H1 (cell line): ENCODE measurements around the gene MUC5B. TPM values are rescaled to one million over a fixed set of nuclear protein-coding genes. Genes with fewer than 3 reads are reported as not detected.

Source experiments
- ASH2L ChIP-seq: fragments of 200-600, 300-600 bp; sonication (generic); IDR thresholded peaks from one replicate; pipeline ENCODE4 v1.7.1; 2017; ENCODE audit warnings: low read length
- HDAC6 ChIP-seq: IDR thresholded peaks from one replicate; pipeline ENCODE4 v1.7.1; 2012; ENCODE audit warnings: low read depth, mild to moderate bottlenecking, inconsistent platforms, low read length, moderate library complexity
- NRF1 ChIP-seq: IDR thresholded peaks from 2 replicates; pipeline ENCODE4 v1.6.1; 2011; ENCODE audit warnings: mild to moderate bottlenecking, low read depth, low read length, improper control_type of control experiment
- POLR2A ChIP-seq, 2 experiments: IDR thresholded peaks; 1 replicate in 1 of 2; 2 replicates in 1 of 2; pipeline ENCODE4 v1.6.1; 2011; ENCODE audit warnings: low read depth in 2 of 2, low read length in 2 of 2, mild to moderate bottlenecking in 2 of 2; ENCODE audit errors: control extremely low read depth in 1 of 2
- RBBP5 ChIP-seq: IDR thresholded peaks from 2 replicates; pipeline ENCODE4 v1.7.1; 2012; ENCODE audit warnings: low read depth, mild to moderate bottlenecking, inconsistent platforms, low read length, moderate library complexity, borderline replicate concordance
- RXRA ChIP-seq: IDR thresholded peaks from 2 replicates; pipeline ENCODE4 v1.6.1; 2011; ENCODE audit warnings: low read depth, mild to moderate bottlenecking, low read length, moderate library complexity; ENCODE audit not compliant: insufficient read depth
- SAP30 ChIP-seq: fragments of 300-600 bp; sonication (generic); IDR thresholded peaks from 2 replicates; pipeline ENCODE4 v1.7.1; 2012; ENCODE audit warnings: low read length, moderate library complexity, mild to moderate bottlenecking, inconsistent platforms; ENCODE audit not compliant: insufficient read depth, insufficient replicate concordance
- TBP ChIP-seq: IDR thresholded peaks from 2 replicates; pipeline ENCODE4 v1.6.1; 2011; ENCODE audit warnings: low read depth, low read length, improper control_type of control experiment
- YY1 ChIP-seq: IDR thresholded peaks from 2 replicates; pipeline ENCODE4 v1.6.1; 2011; ENCODE audit warnings: low read depth, mild to moderate bottlenecking, low read length
- polyA plus RNA-seq, 7 experiments: library from polyadenylated mRNA; depleted of rRNA in 3 of 7; stranded (reverse) in 5 of 7; unstranded in 2 of 7; fragments of >200 nt in 5 of 7; fragments of 200-250 nt in 2 of 7; gene quantifications; 1 replicate in 5 of 7; 2 replicates in 1 of 7; 4 replicates in 1 of 7; pipeline versions ENCODE4 v1.2.1 to v1.2.3, GENCODE V29; 2011 to 2013; ENCODE audit warnings: missing spikeins in 2 of 7, mixed read lengths in 2 of 7
- total RNA-seq: library from RNA; stranded (reverse); fragmentation: NEBNext Ultra II Directional; extraction: Animal tissue kit (Norgen Biotek cat#: 25700); gene quantifications from 2 replicates; pipeline ENCODE4 v1.2.1, GENCODE V29; 2021

The MUC5B gene
- total and polyA plus RNA-seq, 2 of the 8 experiments (the other 6 are each of a cell fraction or from before 2014, with no cell fraction given), result 0.02 to 0.03 TPM

- TF ChIP-seq POLR2A (IDR thresholded peaks at IDR 0.05; ENCODE audit: control extremely low read depth in 1 of 2, low read depth in 2 of 2, low read length in 2 of 2) (no peak), ASH2L (no peak), SAP30 (no peak), HDAC6 (no peak), YY1 (no peak), NRF1 (no peak), RBBP5 (no peak), RXRA (no peak), TBP (no peak)
Observed at GRCh38 chr11:1225386-1226225, 2.7 kb downstream of the MUC5B start (continued).
